Measurements from ENCODE around the gene PAK4. TPM values are rescaled to one million over a fixed set of nuclear protein-coding genes. Genes with fewer than 3 reads are reported as not detected.
"Not testable (repeated sequence)": the region's sequence is repeated elsewhere in the genome, so short reads cannot be mapped to it uniquely, and the experiment has no call there.

PAK4 gene
- total RNA-seq, 2 experiments from 2014 or later: 15.3 to 18.2 TPM

DNA sequence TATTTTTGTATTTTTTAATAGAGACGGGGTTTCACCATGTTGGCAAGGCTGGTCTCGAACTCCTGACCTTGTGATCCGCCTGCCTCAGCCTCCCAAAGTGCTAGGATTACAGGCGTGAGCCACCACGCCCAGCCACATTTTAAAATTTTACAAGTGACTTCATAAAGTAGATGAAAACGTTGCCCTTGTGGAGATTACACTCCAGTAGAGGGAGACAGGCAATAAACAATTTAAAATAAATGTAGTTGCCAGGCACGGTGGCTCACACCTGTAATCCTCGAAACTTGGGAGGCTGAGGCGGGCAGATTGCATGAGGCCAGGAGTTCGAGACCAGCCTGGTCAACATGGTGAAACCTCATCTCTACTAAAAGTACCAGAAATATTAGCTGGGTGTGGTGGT is 93.5 kb downstream of the PAK4 start:
- ChIA-PET CTCF (interaction anchor here (0.8 kb wide), 1 partner anchor 108 kb away, joined by 3 read pairs; no protein-coding TSS in a partner anchor), POLR2A (interaction anchor here (1.0 kb wide), 1 partner anchor 108 kb away, joined by 3 read pairs; no protein-coding TSS in a partner anchor)
- H3K9me3 Mint-ChIP-seq (ENCODE audit: insufficient read depth); H3K36me3 Mint-ChIP-seq (ENCODE audit: low read depth); ATAC-seq; H3K4me3 Mint-ChIP-seq; DNase-seq; H3K4me1 Mint-ChIP-seq (ENCODE audit: low read depth); H3K27ac Mint-ChIP-seq: not testable (repeated sequence)
- H3K27me3 Mint-ChIP-seq (ENCODE audit: low read depth): peaks cover 17% of the 10 kb centered on the region

DNA sequence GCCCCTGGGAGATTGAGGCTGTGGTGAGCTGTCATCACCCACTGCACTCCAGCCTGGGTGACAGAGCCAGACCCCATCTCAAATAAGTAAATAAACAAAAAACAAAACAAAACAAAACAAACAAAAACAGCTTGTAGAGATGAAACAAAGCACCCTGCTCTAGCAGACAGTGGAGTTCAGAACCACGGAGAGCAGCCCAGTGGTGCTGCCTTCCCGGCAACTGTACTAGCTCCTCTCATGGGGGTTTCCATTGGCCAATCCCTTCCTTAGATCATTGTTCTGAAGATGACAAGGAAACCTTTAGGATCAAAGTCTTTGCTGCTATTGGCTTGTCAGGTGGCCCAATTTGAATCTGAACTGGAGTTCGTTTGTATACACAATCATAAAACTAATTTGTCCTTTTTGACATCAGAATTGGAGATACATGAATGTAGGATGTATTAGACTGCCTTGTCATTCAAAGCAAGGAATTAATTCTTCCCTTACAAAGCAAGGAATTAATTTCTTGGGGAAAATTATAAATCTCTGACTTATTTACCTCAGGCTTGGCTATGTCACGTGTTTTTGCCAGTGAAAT is 98.2 kb downstream of the PAK4 start:
- Mint-ChIP-seq H3K4me3 (no peak overlapping the region), H3K36me3 (ENCODE audit: low read depth) (no peaks in the 10 kb centered on the region), H3K27me3 (ENCODE audit: low read depth) (peaks cover 30% of the 10 kb centered on the region), H3K27ac (no peak overlapping the region), H3K4me1 (ENCODE audit: low read depth) (no peaks in the 10 kb centered on the region), H3K9me3 (ENCODE audit: insufficient read depth) (no peaks in the 10 kb centered on the region)
- ChIA-PET POLR2A (interaction anchor here (1.0 kb wide), 1 partner anchor 99 kb away, joined by 3 read pairs; no protein-coding TSS in a partner anchor), CTCF (interaction anchor here (0.8 kb wide), 1 partner anchor 111 kb away, joined by 3 read pairs; no protein-coding TSS in a partner anchor)
- DNase-seq (peak; percentile 54), ATAC-seq (no peak)

DNA sequence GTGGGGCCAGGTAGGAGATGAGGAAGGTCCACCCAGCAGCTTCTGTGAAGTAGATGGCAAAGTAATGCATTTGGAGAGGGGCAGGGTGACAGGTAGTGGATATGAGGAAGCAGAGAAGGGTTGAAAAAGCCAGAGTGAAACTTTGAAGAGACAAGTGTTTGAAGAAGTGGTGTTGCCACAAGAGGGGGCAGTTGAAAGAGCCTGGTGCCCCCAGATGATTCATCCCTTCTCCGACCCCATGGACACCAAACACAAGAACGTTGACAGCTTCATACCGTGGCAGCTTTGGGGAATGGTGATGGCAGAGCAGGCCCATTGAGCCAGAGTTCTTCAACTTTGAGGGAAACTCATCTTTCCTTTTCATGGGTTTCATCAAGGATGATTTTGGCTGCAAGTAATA is 99.3 kb downstream of the PAK4 start:
- ChIA-PET CTCF (interaction anchor here (1.4 kb wide), 1 partner anchor 103 kb away, joined by 6 read pairs; no protein-coding TSS in a partner anchor), POLR2A (interaction anchor here (0.7 kb wide), 1 partner anchor 210 kb away, joined by 3 read pairs; no protein-coding TSS in a partner anchor)
- ATAC-seq (no peak), DNase-seq (no peak)
- Mint-ChIP-seq H3K4me1 (ENCODE audit: low read depth) (no peaks in the 10 kb centered on the region), H3K36me3 (ENCODE audit: low read depth) (no peaks in the 10 kb centered on the region), H3K9me3 (ENCODE audit: insufficient read depth) (no peaks in the 10 kb centered on the region), H3K27me3 (ENCODE audit: low read depth) (peaks cover 27% of the 10 kb centered on the region), H3K4me3 (no peak overlapping the region), H3K27ac (no peak overlapping the region)

Other genes with a start within 250 kb of the PAK4 start
- gene RINL, start 247.5 kb upstream of the PAK4 start, total RNA-seq: 10 to 100 TPM; 58.9 to 63.5 TPM
- gene SIRT2, start 226.2 kb upstream of the PAK4 start, total RNA-seq: 10 to 100 TPM; 36.4 to 40.3 TPM
- gene NFKBIB, start 225.8 kb upstream of the PAK4 start, total RNA-seq: 10 to 100 TPM; 31.9 to 36.6 TPM
- gene CCER2, start 213.6 kb upstream of the PAK4 start, total RNA-seq: 1 to 10 TPM in 1 of 2 experiments, under 1 TPM in 1; 0.79 to 1.1 TPM
- 10 to 100 TPM; 36.2 to 36.6 TPM for gene SARS2, start 195.0 kb upstream of the PAK4 start, total RNA-seq
- 10 to 100 TPM; 60.2 to 61.7 TPM for gene MRPS12, start 194.8 kb upstream of the PAK4 start, total RNA-seq
- gene FBXO17, start 150.0 kb upstream of the PAK4 start, total RNA-seq: not detected
- not detected for gene FBXO27, start 93.2 kb upstream of the PAK4 start, total RNA-seq
- gene ACP7, start 41.4 kb upstream of the PAK4 start, total RNA-seq: not detected
- not detected for gene NCCRP1, start 71.2 kb downstream of the PAK4 start, total RNA-seq
- not detected for gene SYCN, start 78.5 kb downstream of the PAK4 start, total RNA-seq
- not detected for gene IFNL3, start 119.2 kb downstream of the PAK4 start, total RNA-seq
- not detected for gene IFNL4, start 123.1 kb downstream of the PAK4 start, total RNA-seq
- gene IFNL2, start 142.6 kb downstream of the PAK4 start, total RNA-seq: not detected
- gene IFNL1, start 170.6 kb downstream of the PAK4 start, total RNA-seq: under 1 TPM in 1 of 2 experiments, not detected in 1; 0.29 TPM
- gene LRFN1, start 195.1 kb downstream of the PAK4 start, total RNA-seq: 1 to 10 TPM; 8.0 to 8.3 TPM
- gene GMFG, start 210.3 kb downstream of the PAK4 start, total RNA-seq: 100 to 1,000 TPM; 471 to 482 TPM
- 10 to 100 TPM; 43.7 to 44.5 TPM for gene SAMD4B, start 216.6 kb downstream of the PAK4 start, total RNA-seq